SK-N-SH treated with all-trans-retinoic acid at 6 μM for 48 hours (cell line): Measurements from ENCODE around the gene KIF6.

Experiments used
- ATAC-seq: fragments of 200-7000 bp; cut with Tn5 transposase; 3 replicates; pipeline ENCODE4 v1.9.1; 2020; ENCODE audit warnings: mild to moderate bottlenecking, moderate library complexity
- ARNTL ChIP-seq: fragments of 450-650 bp; formaldehyde crosslinking; IDR thresholded peaks from 2 replicates; pipeline ENCODE4 v1.5.0; 2020; ENCODE audit warnings: low read depth, mild to moderate bottlenecking, moderate library complexity, borderline replicate concordance
- CREB5 ChIP-seq: fragments of 250-450 bp; sonication (Bioruptor Pico); IDR thresholded peaks from 2 replicates; pipeline ENCODE4 v1.5.1; 2020; ENCODE audit warnings: low read depth, mild to moderate bottlenecking, moderate library complexity
- CSDC2 ChIP-seq: fragments of 250-450 bp; sonication (Bioruptor Pico); IDR thresholded peaks from 2 replicates; pipeline ENCODE4 v1.5.0; 2020; ENCODE audit warnings: mild to moderate bottlenecking, moderate library complexity
- CSRNP3 ChIP-seq: fragments of 250-450 bp; sonication (Bioruptor Pico); IDR thresholded peaks from 2 replicates; pipeline ENCODE4 v1.5.1; 2021; ENCODE audit warnings: mild to moderate bottlenecking, moderate library complexity
- GLIS3 ChIP-seq: fragments of 250-450 bp; sonication (Bioruptor Pico); IDR thresholded peaks from 2 replicates; pipeline ENCODE4 v1.5.0; 2020; ENCODE audit warnings: mild to moderate bottlenecking, moderate library complexity
- ISL1 ChIP-seq: fragments of 250-450 bp; sonication (Bioruptor Pico); IDR thresholded peaks from 2 replicates; pipeline ENCODE4 v2.1.2; 2022; ENCODE audit warnings: mild to moderate bottlenecking, moderate library complexity
- OSR1 ChIP-seq: fragments of 250-450 bp; sonication (Bioruptor Pico); IDR thresholded peaks from 2 replicates; pipeline ENCODE4 v1.8.0; 2022; ENCODE audit warnings: moderate library complexity, mild to moderate bottlenecking, inconsistent platforms
- POU6F1 ChIP-seq: fragments of 250-450 bp; sonication (Bioruptor Pico); IDR thresholded peaks from 2 replicates; pipeline ENCODE4 v1.8.0; 2021; ENCODE audit warnings: low read depth, mild to moderate bottlenecking, moderate library complexity, borderline replicate concordance
- PPARA ChIP-seq: fragments of 250-450 bp; sonication (Bioruptor Pico); IDR thresholded peaks from 2 replicates; pipeline ENCODE4 v1.5.0; 2020; ENCODE audit warnings: mild to moderate bottlenecking, borderline replicate concordance
- RARB ChIP-seq: fragments of 250-450 bp; sonication (Bioruptor Pico); IDR thresholded peaks from 2 replicates; pipeline ENCODE4 v1.8.0; 2021; ENCODE audit warnings: mild to moderate bottlenecking, moderate library complexity
- TCF4 ChIP-seq: fragments of 250-450 bp; sonication (Bioruptor Pico); IDR thresholded peaks from 2 replicates; pipeline ENCODE4 v1.8.0; 2021; ENCODE audit warnings: mild to moderate bottlenecking, moderate library complexity, borderline replicate concordance
- TOX ChIP-seq: fragments of 250-450 bp; sonication (Bioruptor Pico); IDR thresholded peaks from 2 replicates; pipeline ENCODE4 v1.8.0; 2021; ENCODE audit warnings: mild to moderate bottlenecking, moderate library complexity, borderline replicate concordance
- ZC3H10 ChIP-seq: fragments of 250-450 bp; sonication (Bioruptor Pico); IDR thresholded peaks from 2 replicates; pipeline ENCODE4 v1.5.1; 2021; ENCODE audit warnings: mild to moderate bottlenecking, moderate library complexity
- ZFP3 ChIP-seq: fragments of 250-450 bp; sonication (Bioruptor Pico); IDR thresholded peaks from 2 replicates; pipeline ENCODE4 v1.5.0; 2020; ENCODE audit warnings: mild to moderate bottlenecking, moderate library complexity
- ZFP30 ChIP-seq: fragments of 450-650 bp; formaldehyde crosslinking; IDR thresholded peaks from 2 replicates; pipeline ENCODE4 v1.5.0; 2022; ENCODE audit warnings: mild to moderate bottlenecking, moderate library complexity
- ZNF565 ChIP-seq: fragments of 450-650 bp; formaldehyde crosslinking; conservative IDR thresholded peaks from 2 replicates; pipeline ENCODE4 v1.5.0; 2020; ENCODE audit warnings: low read depth, mild to moderate bottlenecking, moderate library complexity
- ZNF70 ChIP-seq: fragments of 450-650 bp; formaldehyde crosslinking; IDR thresholded peaks from 2 replicates; pipeline ENCODE4 v1.5.0; 2020; ENCODE audit warnings: mild to moderate bottlenecking, moderate library complexity
- TF ChIP-seq, protein P1 (sequence below): fragments of 250-450 bp; sonication (Bioruptor Pico); IDR thresholded peaks from 2 replicates; pipeline ENCODE4 v1.5.0; 2020; ENCODE audit warnings: mild to moderate bottlenecking, moderate library complexity

Gene KIF6

DNA sequence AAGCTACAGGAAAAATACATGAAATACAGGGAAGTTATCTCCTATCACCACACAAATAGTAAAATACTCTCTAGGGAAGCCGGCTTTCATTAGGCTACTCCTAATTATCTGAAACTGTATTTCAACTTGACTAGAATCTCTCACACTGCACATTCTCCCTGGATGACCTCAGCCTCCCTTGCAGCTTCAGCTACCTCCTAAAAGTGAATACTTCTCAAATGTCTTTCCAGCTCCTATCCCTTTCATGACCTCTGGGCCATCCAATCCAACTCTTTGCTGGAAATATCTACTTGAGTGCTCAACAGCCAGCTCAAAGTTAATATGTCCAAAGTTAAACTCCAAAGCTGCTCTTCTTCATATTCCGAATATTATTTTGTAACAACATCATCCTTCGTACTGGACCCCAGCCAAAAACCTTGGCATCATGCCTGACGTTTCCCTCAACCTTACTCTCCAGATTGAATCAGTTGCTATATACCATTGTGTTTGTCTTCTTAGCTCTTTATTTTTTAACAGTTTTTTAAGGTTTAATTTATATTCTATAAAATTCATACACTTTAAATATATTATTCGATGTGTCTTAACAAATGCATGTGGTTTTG, 29.4 kb upstream of the KIF6 start (continued):
- TF ChIP-seq OSR1 (CRISPR knock-in tag) (no peak), CSRNP3 (CRISPR knock-in tag) (no peak), TCF4 (CRISPR knock-in tag) (no peak)
- TF ChIP-seq, all 23 proteins: peak for 0

DNA sequence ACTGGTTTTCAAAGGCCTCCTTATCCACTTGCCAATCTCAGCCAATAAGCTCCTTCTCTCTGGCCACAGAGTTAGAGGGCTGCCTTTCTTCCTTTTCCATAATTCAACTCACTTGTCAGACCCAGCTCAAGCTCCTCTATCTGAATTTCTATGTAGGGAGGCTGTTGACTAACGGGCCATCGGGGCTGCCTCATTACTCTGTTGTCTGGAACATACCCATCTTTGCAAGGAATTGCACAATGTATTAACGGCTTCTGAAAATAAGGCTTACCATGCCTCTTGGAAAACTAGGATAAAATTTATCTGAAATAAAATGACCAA, 28.5 kb upstream of the KIF6 start:
- no peak for ATAC-seq
- TF ChIP-seq TOX (CRISPR knock-in tag) (no peak), CSDC2 (no peak), ZNF70 (CRISPR knock-in tag) (no peak), ARNTL (no peak), ZFP30 (CRISPR knock-in tag) (no peak), ZNF565 (CRISPR knock-in tag) (no peak), CREB5 (CRISPR knock-in tag) (no peak), POU6F1 (no peak), TCF4 (CRISPR knock-in tag) (no peak), GLIS3 (CRISPR knock-in tag) (no peak), ZFP3 (CRISPR knock-in tag) (no peak), ISL1 (CRISPR knock-in tag) (no peak), OSR1 (CRISPR knock-in tag) (no peak)
- TF ChIP-seq, protein P1, sequence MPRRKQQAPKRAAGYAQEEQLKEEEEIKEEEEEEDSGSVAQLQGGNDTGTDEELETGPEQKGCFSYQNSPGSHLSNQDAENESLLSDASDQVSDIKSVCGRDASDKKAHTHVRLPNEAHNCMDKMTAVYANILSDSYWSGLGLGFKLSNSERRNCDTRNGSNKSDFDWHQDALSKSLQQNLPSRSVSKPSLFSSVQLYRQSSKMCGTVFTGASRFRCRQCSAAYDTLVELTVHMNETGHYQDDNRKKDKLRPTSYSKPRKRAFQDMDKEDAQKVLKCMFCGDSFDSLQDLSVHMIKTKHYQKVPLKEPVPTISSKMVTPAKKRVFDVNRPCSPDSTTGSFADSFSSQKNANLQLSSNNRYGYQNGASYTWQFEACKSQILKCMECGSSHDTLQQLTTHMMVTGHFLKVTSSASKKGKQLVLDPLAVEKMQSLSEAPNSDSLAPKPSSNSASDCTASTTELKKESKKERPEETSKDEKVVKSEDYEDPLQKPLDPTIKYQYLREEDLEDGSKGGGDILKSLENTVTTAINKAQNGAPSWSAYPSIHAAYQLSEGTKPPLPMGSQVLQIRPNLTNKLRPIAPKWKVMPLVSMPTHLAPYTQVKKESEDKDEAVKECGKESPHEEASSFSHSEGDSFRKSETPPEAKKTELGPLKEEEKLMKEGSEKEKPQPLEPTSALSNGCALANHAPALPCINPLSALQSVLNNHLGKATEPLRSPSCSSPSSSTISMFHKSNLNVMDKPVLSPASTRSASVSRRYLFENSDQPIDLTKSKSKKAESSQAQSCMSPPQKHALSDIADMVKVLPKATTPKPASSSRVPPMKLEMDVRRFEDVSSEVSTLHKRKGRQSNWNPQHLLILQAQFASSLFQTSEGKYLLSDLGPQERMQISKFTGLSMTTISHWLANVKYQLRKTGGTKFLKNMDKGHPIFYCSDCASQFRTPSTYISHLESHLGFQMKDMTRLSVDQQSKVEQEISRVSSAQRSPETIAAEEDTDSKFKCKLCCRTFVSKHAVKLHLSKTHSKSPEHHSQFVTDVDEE (CRISPR knock-in tag): no peak
- TF ChIP-seq, all 23 proteins: peak for 0

- no peak for TF ChIP-seq PPARA (CRISPR knock-in tag)
- no peak for TF ChIP-seq TCF4 (CRISPR knock-in tag)
- TF ChIP-seq POU6F1: no peak
- no peak for TF ChIP-seq ZNF565 (CRISPR knock-in tag)
- TF ChIP-seq ISL1 (CRISPR knock-in tag): no peak
- TF ChIP-seq GLIS3 (CRISPR knock-in tag): no peak
- TF ChIP-seq RARB (CRISPR knock-in tag): no peak
- TF ChIP-seq, protein P1 (CRISPR knock-in tag): no peak
- no peak for TF ChIP-seq ZNF70 (CRISPR knock-in tag)
- TF ChIP-seq ZC3H10 (CRISPR knock-in tag): no peak
- no peak for ATAC-seq
Measured at GRCh38 chr6:39752835-39753724, 27.9 kb upstream of the KIF6 start.
